Right cardiac atrium (tissue), 5 donors: ENCODE results near the gene NKAIN4. TPM values are rescaled to one million over a fixed set of nuclear protein-coding genes. Genes with fewer than 3 reads are reported as not detected.

ENCODE experiments used
- ATAC-seq, 2 donors: fragments of 200-7000 bp; cut with Tn5 transposase; one replicate each; pipeline versions ENCODE4 v1.8.0 to v1.9.1; 2020; ENCODE audit warnings: moderate library complexity in 2 of 2, mild to moderate bottlenecking in 1 of 2
- DNase-seq, 3 donors: peaks; one replicate each; pipeline ENCODE4 v3.0.0-alpha.2; 2020
- H3K27ac ChIP-seq: one replicate; pipeline ENCODE4 v1.5.1; 2013; ENCODE audit warnings: mild to moderate bottlenecking, low read length, control low read depth, moderate library complexity
- H3K27me3 ChIP-seq: one replicate; pipeline ENCODE4 v1.6.1; 2013; ENCODE audit not compliant: control insufficient read depth, insufficient read depth
- H3K4me1 ChIP-seq: one replicate; pipeline ENCODE4 v1.6.1; 2013; ENCODE audit warnings: low read length; ENCODE audit not compliant: control insufficient read depth, insufficient read depth
- H3K4me3 ChIP-seq: one replicate; pipeline ENCODE4 v1.5.1; 2013; ENCODE audit warnings: low read length, control low read depth
- H3K9me3 ChIP-seq: one replicate; pipeline ENCODE4 v1.6.1; 2013; ENCODE audit warnings: low read length; ENCODE audit not compliant: control insufficient read depth
- WGBS: extraction: QIAGEN DNeasy Blood & Tissue Kit; methylation state at CpG from one replicate; pipeline ENCODE4 v1.1.7; 2013; 5-methylcytosine and 5-hydroxymethylcytosine counted together
- intact Hi-C, 4 donors: fragments of 100-400 bp; cut with DNase I; formaldehyde crosslinking; loops; one replicate each; pipeline versions ENCODE4 v1.11.0 to v1.14.0; 2022 to 2023
- polyA plus RNA-seq: library from polyadenylated mRNA; stranded (reverse); fragments of 200-250 nt; gene quantifications from one replicate; pipeline ENCODE4 v1.2.3, GENCODE V29; 2013
- total RNA-seq, 4 donors: library from RNA; stranded (reverse); fragmentation: NEBNext Ultra II Directional; extraction: Animal tissue kit (Norgen Biotek cat#: 25700); gene quantifications; one replicate each; pipeline ENCODE4 v1.2.1, GENCODE V29; 2021
- donor health status: healthy with polysubstance abuse.
- donor health status: DM: no; HTN: yes; CAD: no.
- donor health status: DM: no; HTN: no; CAD: no.
- donor health status: DM: no; HTN: yes; CAD: no; lungs with severe emphysema.
- donor health status: DM: yes; HTN: yes; CAD: no.

NKAIN4 gene
- total and polyA plus RNA-seq, 5 donors: not detected

DNA sequence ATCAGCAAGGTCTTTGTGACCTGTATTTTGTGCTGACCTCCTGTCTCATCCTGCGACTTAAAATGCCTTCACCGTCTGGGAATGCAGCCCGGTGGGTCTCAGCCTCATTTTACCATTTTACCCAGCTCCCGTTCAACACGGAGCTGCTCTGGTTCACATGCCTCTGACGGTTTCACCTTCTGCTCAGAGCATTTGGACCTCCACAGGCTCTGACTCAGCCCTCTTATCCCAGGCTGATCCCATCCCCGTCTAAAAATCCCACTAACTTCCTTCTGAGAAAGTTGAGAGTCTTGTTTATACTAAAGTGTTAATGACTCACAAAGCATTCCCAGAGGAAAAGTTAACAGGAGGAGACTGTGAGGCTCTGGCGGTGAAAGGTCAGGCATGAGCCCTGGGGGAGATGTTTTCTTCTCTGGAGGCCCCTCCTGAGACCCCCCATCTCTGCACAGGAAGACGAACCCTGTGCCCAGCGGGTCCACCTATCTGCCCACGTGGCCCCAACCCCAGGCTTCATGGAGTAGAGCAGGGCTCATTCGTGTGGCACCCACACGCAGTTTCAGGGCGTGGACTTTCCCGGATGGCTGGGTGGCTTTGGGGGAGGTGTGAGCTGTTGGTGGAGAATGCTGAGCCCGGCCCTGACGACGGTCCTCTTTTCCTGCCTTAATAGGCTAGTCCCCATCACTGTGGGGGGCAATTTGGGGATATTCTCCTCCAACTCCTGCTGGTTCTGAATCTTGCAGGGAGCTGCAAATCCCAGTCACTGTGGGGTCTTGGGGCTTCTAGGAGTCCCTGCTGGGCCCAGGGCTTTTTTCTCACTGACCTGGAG, 21.8 kb downstream of the NKAIN4 start:
- intact Hi-C loops: no loop called here
- Histone ChIP-seq H3K27me3 (no peaks in the 10 kb centered on the region), H3K4me3 (no peak overlapping the region), H3K27ac (no peak overlapping the region), H3K9me3 (no peaks in the 10 kb centered on the region), H3K4me1 (no peaks in the 10 kb centered on the region)
- 50% methylated on average over 18 of the region's 18 CpGs for WGBS
- DNase-seq (peak in 2 of 3 donors; percentile 6 to 15), ATAC-seq (no peak)

DNA sequence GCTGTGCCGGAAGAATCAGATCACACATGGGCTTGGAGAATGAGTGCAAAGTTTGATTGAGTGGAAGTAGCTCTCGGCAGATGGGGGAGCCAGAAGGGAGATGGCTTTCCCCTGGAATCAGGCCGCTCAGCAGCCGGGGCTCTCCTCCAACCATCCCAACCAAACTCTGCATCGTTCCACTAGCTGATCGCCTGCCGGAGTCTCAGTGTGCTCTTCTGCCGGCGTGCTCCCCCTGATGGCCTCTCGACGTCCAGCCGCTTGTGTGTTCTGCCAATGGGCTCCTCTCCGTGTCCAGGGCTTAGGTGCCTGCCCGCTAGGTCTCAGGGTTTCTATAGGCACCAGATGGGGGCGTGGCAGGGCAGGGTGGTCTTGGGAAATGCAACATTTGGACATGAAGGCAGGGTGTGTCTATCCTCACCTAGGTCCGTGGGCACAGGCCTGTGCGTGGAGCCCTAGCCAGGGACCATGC, 23.4 kb downstream of the NKAIN4 start:
- H3K4me3 ChIP-seq: no peak overlapping the region
- no peaks in the 10 kb centered on the region for H3K27me3 ChIP-seq
- ATAC-seq (peak; percentile 74 to 77), DNase-seq (peak; percentile 59 to 84 (median 83))
- H3K9me3 ChIP-seq: no peaks in the 10 kb centered on the region
- 12% methylated on average over 17 of the region's 17 CpGs for WGBS
- H3K4me1 ChIP-seq: no peaks in the 10 kb centered on the region
- intact Hi-C loops: no loop called here
- no peak overlapping the region for H3K27ac ChIP-seq

GRCh38 chr20:63228806-63229205, 25.5 kb downstream of the NKAIN4 start:
- ATAC-seq (no peak), DNase-seq (peak in 2 of 3 donors; percentile 1 to 10)
- no peaks in the 10 kb centered on the region for H3K27me3 ChIP-seq
- no peaks in the 10 kb centered on the region for H3K9me3 ChIP-seq
- intact Hi-C loops: no loop called here
- WGBS: 54% methylated on average over 13 of the region's 13 CpGs
- H3K4me1 ChIP-seq: no peaks in the 10 kb centered on the region
- H3K4me3 ChIP-seq: no peak overlapping the region
- H3K27ac ChIP-seq: no peak overlapping the region

GRCh38 chr20:63227260-63227659, 27.0 kb downstream of the NKAIN4 start:
- Histone ChIP-seq H3K4me3 (no peak overlapping the region), H3K9me3 (no peaks in the 10 kb centered on the region), H3K27me3 (no peaks in the 10 kb centered on the region), H3K4me1 (no peaks in the 10 kb centered on the region), H3K27ac (no peak overlapping the region)
- DNase-seq (peak in 1 of 3 donors; percentile 5), ATAC-seq (no peak)
- intact Hi-C loops: no loop called here
- WGBS: 89% methylated on average over 5 of the region's 5 CpGs

- Histone ChIP-seq H3K27me3 (no peaks in the 10 kb centered on the region), H3K4me3 (no peak overlapping the region), H3K4me1 (no peaks in the 10 kb centered on the region), H3K27ac (no peak overlapping the region), H3K9me3 (no peaks in the 10 kb centered on the region)
- ATAC-seq: no peak
- intact Hi-C loops: no loop called here
- DNase-seq: peak in 2 of 3 donors; percentile 34 to 44
- WGBS: 81% methylated on average over 19 of the region's 19 CpGs
Observed at GRCh38 chr20:63226042-63226943, 28.0 kb downstream of the NKAIN4 start.

DNA sequence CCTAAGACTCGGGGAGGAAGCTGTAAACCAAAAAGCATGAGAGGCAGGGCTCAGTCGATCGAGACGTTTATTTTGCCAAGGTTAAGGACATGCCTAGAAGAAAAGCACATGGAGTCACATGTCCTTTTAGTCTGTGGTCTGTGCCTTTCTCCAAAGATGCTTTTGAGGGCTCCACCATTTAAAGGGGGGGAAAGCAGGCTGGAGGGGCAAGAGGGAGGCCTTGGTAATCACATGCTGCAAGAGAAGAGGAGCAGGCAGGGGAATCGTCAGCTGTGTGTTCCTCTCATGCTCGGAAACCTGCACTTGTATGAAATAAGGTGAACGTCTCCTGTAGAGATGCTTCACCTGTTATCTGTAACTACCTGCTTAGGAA, 29.2 kb downstream of the NKAIN4 start:
- Histone ChIP-seq H3K27me3 (no peaks in the 10 kb centered on the region), H3K4me3 (no peak overlapping the region), H3K9me3 (no peaks in the 10 kb centered on the region), H3K27ac (no peak overlapping the region), H3K4me1 (no peaks in the 10 kb centered on the region)
- intact Hi-C loops: no loop called here
- ATAC-seq (no peak), DNase-seq (no peak)
- WGBS: 40% methylated on average over 7 of the region's 7 CpGs

DNA sequence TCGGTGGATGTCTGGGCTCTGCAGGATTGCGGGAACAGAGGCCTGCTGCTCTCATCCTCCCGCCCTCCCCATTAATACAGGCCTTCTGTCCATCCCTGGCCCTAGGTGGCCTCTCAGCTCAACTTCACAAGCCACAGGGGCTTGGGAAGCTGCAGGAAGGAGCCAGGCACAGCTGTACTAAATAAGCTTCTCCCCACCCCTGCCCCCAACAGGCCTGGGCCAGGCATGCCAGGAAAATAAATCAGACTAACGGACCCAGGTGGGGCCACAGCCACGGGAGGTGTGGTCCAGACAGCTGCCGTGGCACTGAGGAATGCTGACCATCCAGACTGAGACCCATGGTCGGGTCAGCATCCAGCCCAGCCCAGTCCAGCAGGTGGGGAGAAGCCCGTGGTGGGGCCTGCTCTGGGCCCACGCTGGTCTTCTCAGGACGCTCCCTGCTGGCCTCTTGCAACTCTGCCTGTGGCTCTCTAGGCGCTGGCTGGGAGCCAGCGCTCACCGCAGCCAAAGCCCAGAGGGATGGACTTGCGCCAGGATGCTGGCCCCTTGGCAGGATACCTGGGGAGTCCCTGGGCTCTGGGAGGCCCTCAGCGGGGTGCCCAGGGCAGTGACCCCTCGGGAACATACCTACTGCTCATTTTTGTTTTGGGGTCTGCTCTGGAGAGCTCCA, 29.7 kb downstream of the NKAIN4 start:
- intact Hi-C loops: no loop called here
- Histone ChIP-seq H3K9me3 (no peaks in the 10 kb centered on the region), H3K27ac (no peak overlapping the region), H3K4me1 (no peaks in the 10 kb centered on the region), H3K27me3 (no peaks in the 10 kb centered on the region), H3K4me3 (no peak overlapping the region)
- 34% methylated on average over 16 of the region's 16 CpGs for WGBS
- DNase-seq: peak; percentile 13 to 78 (median 77)
- ATAC-seq: peak; percentile 39 to 40

GRCh38 chr20:63223826-63224207, 30.4 kb downstream of the NKAIN4 start:
- DNase-seq (peak in 2 of 3 donors; percentile 26 to 29), ATAC-seq (no peak)
- H3K4me1 ChIP-seq: no peaks in the 10 kb centered on the region
- H3K4me3 ChIP-seq: no peak overlapping the region
- 75% methylated on average over 6 of the region's 6 CpGs for WGBS
- no peaks in the 10 kb centered on the region for H3K27me3 ChIP-seq
- H3K27ac ChIP-seq: no peak overlapping the region
- intact Hi-C loops: no loop called here
- H3K9me3 ChIP-seq: no peaks in the 10 kb centered on the region

GRCh38 chr20:63223121-63223825, 31.0 kb downstream of the NKAIN4 start:
- Histone ChIP-seq H3K27me3 (no peaks in the 10 kb centered on the region), H3K9me3 (no peaks in the 10 kb centered on the region), H3K4me1 (no peaks in the 10 kb centered on the region), H3K4me3 (no peak overlapping the region), H3K27ac (no peak overlapping the region)
- peak in 2 of 3 donors; percentile 45 to 54 for DNase-seq
- 45% methylated on average over 12 of the region's 12 CpGs for WGBS
- intact Hi-C loops: no loop called here
- peak; percentile 19 to 43 for ATAC-seq

- intact Hi-C loops: no loop called here
- H3K27me3 ChIP-seq: no peaks in the 10 kb centered on the region
- no peak overlapping the region for H3K27ac ChIP-seq
- no peaks in the 10 kb centered on the region for H3K9me3 ChIP-seq
- DNase-seq: peak in 2 of 3 donors; percentile 14 to 18
- H3K4me1 ChIP-seq: no peaks in the 10 kb centered on the region
- H3K4me3 ChIP-seq: no peak overlapping the region
- ATAC-seq: no peak
- 61% methylated on average over 7 of the region's 7 CpGs for WGBS
Observed at GRCh38 chr20:63222541-63222940, 31.7 kb downstream of the NKAIN4 start.
